Measurements from ENCODE around the gene PKP4.

DNA sequence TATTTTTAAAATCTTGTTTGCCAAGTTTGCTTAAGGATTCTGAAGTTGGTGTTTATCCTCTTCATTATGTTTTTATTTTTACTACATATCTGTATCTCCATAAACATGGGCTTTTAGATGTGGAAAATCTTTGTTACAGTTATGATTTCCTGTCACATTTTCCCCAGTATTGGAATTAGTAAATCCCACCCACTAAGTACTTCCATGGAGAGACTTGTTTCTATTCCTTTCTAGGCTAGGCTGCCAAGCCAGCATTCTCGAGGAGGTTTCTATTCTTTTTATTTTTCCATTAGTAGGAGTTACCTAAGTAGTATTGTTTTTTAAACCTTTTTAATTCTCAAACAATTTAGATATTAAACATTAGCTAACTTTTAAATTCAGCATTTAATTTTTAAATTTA, 22.1 kb downstream of the PKP4 start:
- TF ChIP-seq, protein P1, sequence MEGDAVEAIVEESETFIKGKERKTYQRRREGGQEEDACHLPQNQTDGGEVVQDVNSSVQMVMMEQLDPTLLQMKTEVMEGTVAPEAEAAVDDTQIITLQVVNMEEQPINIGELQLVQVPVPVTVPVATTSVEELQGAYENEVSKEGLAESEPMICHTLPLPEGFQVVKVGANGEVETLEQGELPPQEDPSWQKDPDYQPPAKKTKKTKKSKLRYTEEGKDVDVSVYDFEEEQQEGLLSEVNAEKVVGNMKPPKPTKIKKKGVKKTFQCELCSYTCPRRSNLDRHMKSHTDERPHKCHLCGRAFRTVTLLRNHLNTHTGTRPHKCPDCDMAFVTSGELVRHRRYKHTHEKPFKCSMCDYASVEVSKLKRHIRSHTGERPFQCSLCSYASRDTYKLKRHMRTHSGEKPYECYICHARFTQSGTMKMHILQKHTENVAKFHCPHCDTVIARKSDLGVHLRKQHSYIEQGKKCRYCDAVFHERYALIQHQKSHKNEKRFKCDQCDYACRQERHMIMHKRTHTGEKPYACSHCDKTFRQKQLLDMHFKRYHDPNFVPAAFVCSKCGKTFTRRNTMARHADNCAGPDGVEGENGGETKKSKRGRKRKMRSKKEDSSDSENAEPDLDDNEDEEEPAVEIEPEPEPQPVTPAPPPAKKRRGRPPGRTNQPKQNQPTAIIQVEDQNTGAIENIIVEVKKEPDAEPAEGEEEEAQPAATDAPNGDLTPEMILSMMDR (IDR thresholded peaks at IDR 0.05): no peak
- TF ChIP-seq POLR2AphosphoS5 (IDR thresholded peaks at IDR 0.05): no peak
